NCI-H1048 (cell line): ENCODE data around the gene PLPP1.

Experiments used
- DNase-seq: peaks from one replicate; lab custom pipeline; 2025; lab: John Stamatoyannopoulos, UW

PLPP1 gene

DNA sequence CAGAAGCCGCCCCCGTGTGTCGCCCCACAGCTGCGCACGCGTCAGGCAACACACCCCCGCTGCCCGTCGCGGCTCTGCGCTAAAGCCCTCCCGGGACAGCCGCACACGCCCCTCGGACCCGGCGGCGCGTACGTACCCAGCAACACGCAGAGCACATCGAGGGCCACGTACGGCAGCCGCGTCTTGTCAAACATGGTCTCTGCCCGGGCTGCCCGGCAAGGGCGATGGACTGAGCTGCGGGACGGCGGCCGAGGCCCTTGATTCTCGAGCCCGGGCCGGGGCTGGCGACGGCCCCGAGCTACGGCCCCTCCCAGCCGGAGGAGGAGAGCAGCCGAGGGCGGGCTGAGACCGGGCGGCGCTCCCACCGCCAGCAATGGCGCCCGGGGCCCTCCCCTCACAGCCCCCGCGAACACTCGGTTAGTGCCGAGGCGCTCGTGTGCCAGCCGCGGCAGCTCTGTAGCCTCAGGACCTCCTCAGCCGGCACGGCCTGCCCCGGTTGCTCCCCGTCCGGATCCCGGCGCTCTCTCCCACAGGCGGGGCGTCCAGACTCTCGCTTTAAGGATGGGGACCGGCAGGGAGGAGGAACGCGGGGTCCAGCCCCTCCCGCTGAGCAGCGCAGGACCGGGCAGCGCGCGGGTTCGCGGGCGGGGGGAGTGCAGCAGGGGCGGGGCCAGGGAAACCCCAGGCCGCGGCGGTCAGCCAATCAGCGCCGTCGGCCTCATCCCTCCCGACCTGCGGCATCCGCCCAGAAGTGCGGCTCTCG, at the start of gene PLPP1:
PLPP1 (minus strand) TSS at position 529 of the 763 bp plus-strand sequence; CDS start at position 194, 335 bp downstream.
- DNase-seq: peak; percentile 44

DNA sequence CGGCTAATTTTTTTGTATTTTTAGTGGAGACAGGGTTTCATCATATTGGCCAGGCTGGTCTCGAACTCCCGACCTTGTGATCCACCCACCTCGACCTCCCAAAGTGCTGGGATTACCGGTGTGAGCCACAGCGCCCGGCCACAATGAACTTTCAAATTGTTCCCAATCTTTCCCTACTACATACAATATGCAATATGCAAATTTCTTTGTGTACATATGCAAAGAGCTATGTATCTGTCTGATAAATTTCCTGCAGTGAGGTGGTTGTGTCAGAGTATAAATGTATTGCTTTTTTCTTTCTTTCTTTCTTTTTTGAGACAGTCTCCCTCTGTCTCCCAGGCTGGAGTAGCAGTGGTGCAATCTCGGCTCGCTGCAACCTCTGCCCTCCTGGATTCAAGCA, 48.8 kb upstream of the PLPP1 start:
- no peak for DNase-seq

GRCh38 chr5:55582256-55582655, 47.5 kb upstream of the PLPP1 start:
- DNase-seq: no peak

DNA sequence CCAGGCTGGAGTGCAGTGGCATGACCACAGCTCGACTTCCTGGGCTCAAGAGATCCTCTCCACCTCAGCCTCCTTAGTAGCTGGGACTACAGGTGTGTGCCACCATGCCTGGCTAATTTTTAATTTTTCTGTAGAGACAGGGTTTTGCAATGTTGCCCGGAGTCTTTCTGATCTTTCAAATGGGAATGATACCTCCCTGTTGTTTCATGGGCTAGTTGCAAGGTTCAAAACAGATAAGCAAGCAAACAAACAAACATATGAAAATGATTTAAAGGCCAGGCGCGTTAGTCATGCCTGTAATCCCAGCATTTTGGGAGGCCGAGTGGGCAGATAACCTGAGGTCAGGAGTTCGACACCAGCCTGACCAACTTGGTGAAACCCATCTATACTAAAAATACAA, 45.3 kb upstream of the PLPP1 start:
- no peak for DNase-seq

DNA sequence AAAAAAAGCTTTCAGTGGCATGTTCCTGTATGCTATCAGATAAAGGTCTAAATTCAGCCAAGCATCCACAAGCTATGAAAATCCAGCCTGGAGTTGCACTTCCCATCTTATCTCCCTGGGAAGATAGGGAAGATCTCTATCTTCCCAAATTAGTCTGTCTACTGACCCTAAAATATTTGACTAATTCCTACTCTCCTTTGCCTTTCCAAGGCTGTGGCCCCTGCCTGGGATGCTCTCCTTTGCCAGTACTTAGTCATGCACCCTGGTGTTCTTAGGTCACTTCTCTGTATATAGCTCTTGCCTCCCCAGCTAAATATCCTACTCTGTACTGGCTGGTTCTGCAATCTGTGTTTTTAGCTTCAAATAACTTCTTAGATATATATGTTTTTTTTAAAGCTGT, 44.0 kb upstream of the PLPP1 start:
- DNase-seq: no peak

GRCh38 chr5:55577353-55578060, 42.7 kb upstream of the PLPP1 start:
- no peak for DNase-seq

GRCh38 chr5:55576661-55577060, 41.9 kb upstream of the PLPP1 start:
- DNase-seq: no peak

DNA sequence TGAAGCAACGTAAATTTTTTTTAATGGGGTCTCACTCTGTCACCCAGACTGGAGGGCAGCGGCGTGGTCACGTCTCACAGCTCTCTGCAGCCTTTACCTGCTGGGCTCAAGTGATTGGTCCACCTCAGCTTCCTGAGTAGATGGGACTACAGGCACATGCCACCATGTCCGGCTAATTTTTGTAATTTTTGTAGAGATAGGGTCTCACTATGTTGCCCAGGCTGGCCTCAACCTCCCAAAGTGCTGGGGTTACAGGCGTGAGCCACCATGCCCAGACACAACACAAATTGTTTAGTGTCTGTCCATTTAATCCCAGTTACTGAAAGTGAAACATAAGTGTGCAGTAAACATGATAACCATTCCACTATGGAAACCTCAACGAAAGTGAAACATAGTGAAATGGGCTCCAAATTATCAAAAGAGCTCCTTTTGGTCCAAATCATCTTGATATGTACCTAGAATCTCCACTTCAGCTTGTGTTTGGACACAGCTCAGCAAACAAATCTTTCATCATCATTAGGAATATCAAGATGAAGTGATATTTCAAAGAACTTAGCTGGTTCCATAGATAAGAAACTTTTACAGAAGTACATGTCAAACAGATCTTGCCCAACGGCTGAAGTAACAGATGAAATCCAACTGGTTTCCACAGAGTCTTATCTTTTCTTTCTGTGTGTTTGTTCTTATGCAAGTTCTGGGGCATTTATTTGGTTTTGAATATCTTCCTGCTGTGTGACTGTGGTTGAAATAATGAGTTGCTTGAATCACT, 41.2 kb upstream of the PLPP1 start:
- no peak for DNase-seq

DNA sequence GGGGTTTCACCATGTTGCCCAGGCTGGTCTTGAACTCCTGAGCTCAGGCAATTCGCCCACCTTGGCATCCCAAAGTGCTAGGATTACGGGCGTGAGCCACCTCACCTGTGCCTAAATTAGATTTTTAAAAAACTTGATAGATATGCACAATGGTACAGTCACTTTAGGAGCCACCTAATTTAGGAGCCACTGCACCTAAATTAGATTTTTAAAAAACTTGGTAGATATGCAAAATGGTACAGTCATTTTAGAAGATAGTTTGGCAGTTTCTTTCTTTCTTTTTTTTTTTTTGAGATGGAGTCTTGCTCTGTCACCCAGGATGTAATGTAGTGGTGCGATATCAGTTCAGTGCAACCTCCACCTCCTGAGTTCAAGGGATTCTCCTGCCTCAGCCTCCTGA, 37.8 kb upstream of the PLPP1 start:
- DNase-seq: no peak

DNA sequence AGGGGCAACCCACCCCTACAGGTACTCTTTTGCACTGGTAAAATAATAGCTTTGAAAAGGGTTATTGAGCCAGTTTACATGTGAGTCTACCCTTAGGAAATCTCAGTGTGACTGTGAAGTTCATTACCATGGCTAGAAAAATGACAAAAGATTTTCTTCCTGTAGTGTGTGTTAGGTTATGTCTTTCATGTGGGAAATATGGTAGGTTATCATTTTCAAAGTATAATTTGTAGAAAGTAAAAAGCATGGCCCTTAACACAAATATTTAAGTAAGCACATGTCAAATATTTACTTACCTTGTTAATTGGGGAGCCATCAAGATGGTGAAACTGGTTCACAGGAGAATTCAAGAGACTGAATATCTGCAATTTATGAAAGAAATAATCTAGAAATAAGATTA, 37.3 kb upstream of the PLPP1 start:
- no peak for DNase-seq

DNA sequence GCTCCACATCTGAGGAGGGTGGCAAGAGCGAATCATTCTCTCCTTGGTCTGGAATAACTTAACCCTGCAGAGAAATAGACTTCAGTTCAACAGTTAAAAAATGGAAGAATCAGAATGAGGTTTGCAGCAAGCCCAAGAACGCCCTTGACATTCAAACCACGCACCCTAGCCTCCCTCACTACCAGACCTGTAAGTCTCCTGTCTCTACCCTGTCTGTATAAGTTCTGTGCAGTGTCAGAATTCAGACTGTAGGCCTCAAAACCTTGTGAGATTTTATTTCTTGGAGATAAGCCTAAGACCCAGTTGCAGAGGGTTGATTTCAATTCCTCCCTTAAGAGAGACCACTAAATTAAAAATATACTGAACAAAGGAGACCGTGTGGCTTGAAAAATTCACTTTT, 35.8 kb upstream of the PLPP1 start:
- no peak for DNase-seq

DNA sequence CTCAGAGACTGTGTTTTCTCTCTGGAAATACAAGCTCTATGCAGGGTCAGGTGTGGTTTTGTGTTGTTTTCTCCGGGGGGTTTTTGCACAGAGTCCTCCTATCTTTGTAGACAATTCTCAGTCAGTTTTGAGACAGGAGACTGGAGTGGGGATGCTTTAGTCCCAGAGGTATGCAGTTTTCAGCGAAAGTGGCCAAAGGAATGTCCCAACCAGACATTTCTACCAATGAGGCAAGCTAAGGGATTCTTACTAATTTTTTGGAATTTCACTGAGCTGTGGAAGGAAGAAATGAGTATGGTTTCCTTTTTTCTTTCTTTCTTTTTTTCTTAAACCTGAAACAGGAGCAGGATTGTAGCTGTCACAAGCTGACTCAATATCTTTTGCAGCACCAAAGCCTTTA, 35.3 kb upstream of the PLPP1 start:
- DNase-seq: no peak

- no peak for DNase-seq
These were observed 34.7 kb upstream of the PLPP1 start for GRCh38 chr5:55569513-55569865.

DNA sequence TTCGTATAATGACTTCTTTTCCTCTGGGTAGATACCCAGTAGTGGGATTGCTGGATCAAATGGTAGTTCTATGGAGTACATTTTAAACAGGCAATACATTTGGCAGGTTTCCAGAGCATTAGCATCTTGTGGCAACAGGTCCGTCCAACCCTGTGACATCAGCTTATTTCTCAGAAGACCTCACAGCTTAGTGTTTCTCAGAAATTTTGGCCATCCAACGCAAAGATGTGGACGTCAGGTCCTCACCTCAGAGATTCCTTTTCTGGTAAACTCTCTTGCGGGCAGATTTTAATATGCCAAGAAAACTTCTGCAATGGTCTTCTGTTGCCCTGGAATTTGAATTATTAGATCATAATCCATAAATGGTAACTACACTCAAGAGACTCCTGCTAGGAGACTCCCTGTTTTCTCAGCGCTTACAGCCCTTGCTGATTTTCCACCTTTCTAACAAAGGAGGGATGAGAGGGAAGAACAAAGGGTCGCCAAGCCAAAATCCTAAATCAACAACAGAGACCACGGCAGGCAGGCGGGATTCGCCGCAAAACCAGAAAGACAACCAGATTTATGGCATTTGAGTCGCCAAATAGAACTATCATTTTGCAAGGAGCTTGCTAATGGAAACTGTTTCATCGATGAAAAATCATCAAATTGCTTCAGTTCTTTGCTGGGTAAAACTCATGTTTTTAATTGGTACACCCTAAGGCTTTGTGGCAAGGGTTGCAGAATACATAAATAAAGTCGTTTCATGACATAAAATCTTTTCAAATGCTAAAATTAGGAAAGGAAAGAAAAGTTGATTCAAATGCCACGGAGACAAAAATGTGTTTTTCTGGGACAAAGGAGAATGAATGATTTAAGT, 34.1 kb upstream of the PLPP1 start:
- DNase-seq: no peak

GRCh38 chr5:55564721-55565120, 30.0 kb upstream of the PLPP1 start:
- DNase-seq: no peak

DNA sequence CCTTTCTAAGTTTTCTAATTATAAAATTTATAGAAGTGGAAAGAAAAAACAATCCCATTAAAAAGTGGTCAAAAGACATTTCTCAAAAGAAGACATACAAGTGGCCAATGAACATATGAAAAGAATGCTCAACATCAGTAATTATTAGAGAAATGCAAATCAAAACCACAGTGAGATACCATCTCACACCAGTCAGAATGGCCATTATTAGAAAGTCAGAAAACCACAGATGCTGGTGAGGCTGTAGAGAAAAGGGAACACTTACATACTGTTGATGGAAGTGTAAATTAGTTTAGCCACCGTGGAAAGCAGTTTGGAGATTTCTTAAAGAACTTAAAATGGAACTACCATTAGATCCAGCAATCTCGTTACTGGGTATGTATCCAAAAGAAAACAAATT, 23.7 kb upstream of the PLPP1 start:
- no peak for DNase-seq

GRCh38 chr5:55557123-55557522, 22.4 kb upstream of the PLPP1 start:
- no peak for DNase-seq

DNA sequence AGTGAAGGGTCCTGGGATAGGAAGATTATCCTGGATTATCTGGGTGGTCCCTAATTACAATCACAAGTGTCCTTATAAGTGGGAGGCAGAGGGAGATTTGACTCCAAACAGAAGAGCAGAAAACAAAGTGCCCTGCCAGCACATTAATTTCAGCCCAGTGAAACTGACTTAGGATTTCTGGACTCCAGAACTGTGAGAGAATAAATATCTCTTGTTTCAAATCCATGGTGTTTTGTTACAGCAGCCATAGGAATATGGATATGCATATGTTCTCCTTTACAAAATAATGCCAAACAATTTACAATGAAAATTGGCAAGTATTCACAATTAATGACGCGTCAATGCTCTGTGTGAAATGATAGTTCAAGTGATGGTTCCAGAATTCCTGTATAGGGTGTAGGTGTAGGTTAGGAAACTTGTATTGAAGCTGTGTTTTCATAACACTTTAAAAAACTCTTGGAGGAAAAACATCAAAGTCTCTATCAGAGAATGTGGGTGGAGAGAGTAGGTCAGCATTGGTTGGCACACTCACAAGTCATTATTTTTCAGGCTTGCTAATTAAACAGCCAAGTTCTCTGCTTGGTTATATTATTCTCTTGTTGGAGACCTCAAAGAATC, 19.9 kb upstream of the PLPP1 start:
- no peak for DNase-seq

- DNase-seq: no peak
These were observed 17.1 kb upstream of the PLPP1 start for GRCh38 chr5:55551904-55552303.

DNA sequence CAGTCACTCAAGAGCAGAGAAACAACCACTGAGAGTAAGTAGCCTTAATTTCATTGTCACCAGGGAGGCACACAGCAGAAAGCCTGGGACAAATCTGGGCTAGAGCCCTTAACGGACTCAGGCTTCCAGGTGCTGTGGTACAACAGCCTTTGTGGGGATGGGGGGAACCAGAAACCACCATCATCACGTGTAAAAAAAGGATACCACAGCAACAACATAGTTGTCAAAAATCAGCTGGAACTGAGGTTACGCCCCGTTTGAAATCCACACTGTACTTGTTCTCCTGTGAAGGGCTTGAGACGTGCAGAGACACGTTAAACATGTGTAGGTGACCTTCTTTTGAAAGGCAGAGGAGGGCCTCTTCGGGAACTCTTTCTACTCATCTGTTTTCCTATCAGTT, 16.6 kb upstream of the PLPP1 start:
- no peak for DNase-seq

DNA sequence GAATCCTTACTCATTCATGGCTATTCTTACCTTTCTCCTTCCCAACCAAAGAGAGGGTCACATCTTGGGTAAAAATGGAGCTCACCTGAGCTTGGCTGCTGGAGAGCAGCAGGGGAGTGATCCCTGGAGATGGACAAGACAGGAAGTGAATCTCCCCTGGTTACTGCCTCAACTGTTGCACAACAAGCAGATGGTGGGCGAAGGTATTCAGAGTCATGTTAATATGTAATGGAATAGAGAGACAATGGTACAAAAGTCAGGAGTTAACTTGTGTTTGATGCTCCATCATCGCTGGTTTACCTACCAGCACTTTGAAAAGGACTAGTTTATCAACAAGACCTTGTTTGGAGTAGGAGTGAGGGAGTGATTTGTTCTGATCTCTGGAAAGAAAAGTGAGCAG, 13.0 kb upstream of the PLPP1 start:
- DNase-seq: no peak

GRCh38 chr5:55546947-55547346, 12.2 kb upstream of the PLPP1 start:
- no peak for DNase-seq
